Measurements from ENCODE around the gene STAMBPL1. TPM values are rescaled to one million over a fixed set of nuclear protein-coding genes. Genes with fewer than 3 reads are reported as not detected.
A peak's percentile ranks its signal among the peaks of the same experiment; 100 is the strongest.

Gene STAMBPL1
- polyA plus RNA-seq, 4 donors: 1.8 to 2.3 (median 1.9) TPM

GRCh38 chr10:88944813-88945212 is 64.8 kb downstream of the STAMBPL1 start:
- no peak for DNase-seq (ENCODE audit: low read depth in 4 of 4, low spot score in 3 of 4)

- no peak for DNase-seq (ENCODE audit: low read depth in 4 of 4, low spot score in 3 of 4)
Observed at GRCh38 chr10:88946200-88946599, 66.2 kb downstream of the STAMBPL1 start.

GRCh38 chr10:88946965-88947590 is 67.0 kb downstream of the STAMBPL1 start:
- DNase-seq (ENCODE audit: low read depth in 4 of 4, low spot score in 3 of 4): no peak

GRCh38 chr10:88949051-88949450 is 69.0 kb downstream of the STAMBPL1 start:
- no peak for DNase-seq (ENCODE audit: low read depth in 4 of 4, low spot score in 3 of 4)

GRCh38 chr10:88949912-88950837 is 70.1 kb downstream of the STAMBPL1 start:
- DNase-seq (ENCODE audit: low read depth in 4 of 4, low spot score in 3 of 4): no peak

GRCh38 chr10:88952647-88953111 is 72.6 kb downstream of the STAMBPL1 start, which contains the start of gene ACTA2:
TSS of gene ACTA2 (minus strand) at chr10:88952773. CDS start at chr10:88948930, 3,843 bp downstream.
- peak in 1 of 4 donors; percentile 18 for DNase-seq (ENCODE audit: low read depth in 4 of 4, low spot score in 3 of 4)

GRCh38 chr10:88953662-88954061 is 73.6 kb downstream of the STAMBPL1 start:
- DNase-seq (ENCODE audit: low read depth in 4 of 4, low spot score in 3 of 4): no peak

- DNase-seq (ENCODE audit: low read depth in 4 of 4, low spot score in 3 of 4): no peak
Observed at GRCh38 chr10:88954458-88955083, 74.5 kb downstream of the STAMBPL1 start.

- no peak for DNase-seq (ENCODE audit: low read depth in 4 of 4, low spot score in 3 of 4)
Observed at GRCh38 chr10:88957381-88957780, 77.3 kb downstream of the STAMBPL1 start.

- DNase-seq (ENCODE audit: low read depth in 4 of 4, low spot score in 3 of 4): no peak
Observed at GRCh38 chr10:88958721-88959120, 78.7 kb downstream of the STAMBPL1 start.

- no peak for DNase-seq (ENCODE audit: low read depth in 4 of 4, low spot score in 3 of 4)
Observed at GRCh38 chr10:88960802-88961201, 80.8 kb downstream of the STAMBPL1 start.

GRCh38 chr10:88961266-88961665 is 81.2 kb downstream of the STAMBPL1 start:
- DNase-seq (ENCODE audit: low read depth in 4 of 4, low spot score in 3 of 4): no peak

- DNase-seq (ENCODE audit: low read depth in 4 of 4, low spot score in 3 of 4): no peak
Observed at GRCh38 chr10:88962336-88962735, 82.3 kb downstream of the STAMBPL1 start.

- DNase-seq (ENCODE audit: low read depth in 4 of 4, low spot score in 3 of 4): no peak
Observed at GRCh38 chr10:88963318-88963717, 83.3 kb downstream of the STAMBPL1 start.

GRCh38 chr10:88964360-88964759 is 84.3 kb downstream of the STAMBPL1 start:
- DNase-seq (ENCODE audit: low read depth in 4 of 4, low spot score in 3 of 4): no peak

- no peak for DNase-seq (ENCODE audit: low read depth in 4 of 4, low spot score in 3 of 4)
Observed at GRCh38 chr10:88964869-88965415, 84.9 kb downstream of the STAMBPL1 start.

- DNase-seq (ENCODE audit: low read depth in 4 of 4, low spot score in 3 of 4): no peak
Observed at GRCh38 chr10:88966797-88967196, 86.8 kb downstream of the STAMBPL1 start.

- no peak for DNase-seq (ENCODE audit: low read depth in 4 of 4, low spot score in 3 of 4)
Observed at GRCh38 chr10:88968391-88968790, 88.3 kb downstream of the STAMBPL1 start.

GRCh38 chr10:88971221-88972061 is 91.4 kb downstream of the STAMBPL1 start:
- no peak for DNase-seq (ENCODE audit: low read depth in 4 of 4, low spot score in 3 of 4)

Data from right renal pelvis (tissue), 4 donors.